Measurements from ENCODE around the gene EEFSEC. TPM values are rescaled to one million over a fixed set of nuclear protein-coding genes. Genes with fewer than 3 reads are reported as not detected.

The EEFSEC gene
- total RNA-seq, 1 experiment from 2014 or later, result 21.3 TPM

DNA sequence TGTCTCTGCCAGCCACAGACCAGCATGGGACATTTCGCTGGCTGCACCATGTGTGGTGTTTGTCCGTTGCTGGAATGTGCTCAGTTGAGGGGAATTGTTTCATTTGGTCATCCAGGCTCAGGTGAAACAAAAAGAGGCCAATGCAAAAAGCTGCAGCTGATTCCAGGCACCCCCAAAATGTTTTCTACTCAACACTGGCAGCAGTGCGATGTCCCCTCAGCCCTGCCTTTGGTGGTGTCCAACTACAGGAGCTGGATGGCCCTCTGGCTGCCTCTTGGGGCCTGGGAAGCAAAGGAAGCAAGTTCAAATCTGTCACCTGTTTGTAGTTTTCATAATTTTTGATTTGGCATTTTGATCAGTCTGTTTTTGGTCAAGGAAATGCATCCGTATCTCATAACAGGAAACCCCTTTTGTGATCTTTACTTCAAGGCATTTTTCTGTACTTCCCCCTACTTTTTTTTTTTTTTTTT lies 141.8 kb downstream of the EEFSEC start:
- POLR2A ChIA-PET (ENCODE audit: unreplicated experiment), result no interaction called here
- CTCF ChIA-PET, result no interaction called here
- no TSS peak for BruUV-seq (replicated peaks)
- Histone ChIP-seq H4K20me1 (ENCODE audit: insufficient read depth) (no peaks in the 10 kb centered on the region), H3K9me2 (ENCODE audit: insufficient read depth) (no peaks in the 10 kb centered on the region), H2AFZ (no peak overlapping the region), H3K79me2 (ENCODE audit: low read depth) (no peaks in the 10 kb centered on the region), H3K4me3 (no peak overlapping the region), H3K4me2 (no peak overlapping the region), H3K9me3 (ENCODE audit: insufficient read depth, low read depth) (peaks cover 4% of the 10 kb centered on the region; the same call in 1 of the 2 replicates), H3K27ac (no peak overlapping the region), H3F3A (ENCODE audit: insufficient read depth, low read depth) (peaks cover 10% of the 10 kb centered on the region), H3K27me3 (ENCODE audit: insufficient read depth, low read depth) (no peaks in the 10 kb centered on the region), H3K36me3 (ENCODE audit: low read depth) (no peaks in the 10 kb centered on the region), H3K4me1 (replicated peaks; ENCODE audit: insufficient read depth) (peaks cover 17% of the 10 kb centered on the region)
- intact Hi-C loops (cut with micrococcal nuclease; ENCODE audit: unreplicated experiment), result no loop called here
- DNase-seq, result no peak
- TF ChIP-seq EZH2 (IDR thresholded peaks at IDR 0.05; ENCODE audit: low read depth), result no peak
- TF ChIP-seq, protein P1, sequence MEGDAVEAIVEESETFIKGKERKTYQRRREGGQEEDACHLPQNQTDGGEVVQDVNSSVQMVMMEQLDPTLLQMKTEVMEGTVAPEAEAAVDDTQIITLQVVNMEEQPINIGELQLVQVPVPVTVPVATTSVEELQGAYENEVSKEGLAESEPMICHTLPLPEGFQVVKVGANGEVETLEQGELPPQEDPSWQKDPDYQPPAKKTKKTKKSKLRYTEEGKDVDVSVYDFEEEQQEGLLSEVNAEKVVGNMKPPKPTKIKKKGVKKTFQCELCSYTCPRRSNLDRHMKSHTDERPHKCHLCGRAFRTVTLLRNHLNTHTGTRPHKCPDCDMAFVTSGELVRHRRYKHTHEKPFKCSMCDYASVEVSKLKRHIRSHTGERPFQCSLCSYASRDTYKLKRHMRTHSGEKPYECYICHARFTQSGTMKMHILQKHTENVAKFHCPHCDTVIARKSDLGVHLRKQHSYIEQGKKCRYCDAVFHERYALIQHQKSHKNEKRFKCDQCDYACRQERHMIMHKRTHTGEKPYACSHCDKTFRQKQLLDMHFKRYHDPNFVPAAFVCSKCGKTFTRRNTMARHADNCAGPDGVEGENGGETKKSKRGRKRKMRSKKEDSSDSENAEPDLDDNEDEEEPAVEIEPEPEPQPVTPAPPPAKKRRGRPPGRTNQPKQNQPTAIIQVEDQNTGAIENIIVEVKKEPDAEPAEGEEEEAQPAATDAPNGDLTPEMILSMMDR (conservative IDR thresholded peaks at IDR 0.05), result no peak

DNA sequence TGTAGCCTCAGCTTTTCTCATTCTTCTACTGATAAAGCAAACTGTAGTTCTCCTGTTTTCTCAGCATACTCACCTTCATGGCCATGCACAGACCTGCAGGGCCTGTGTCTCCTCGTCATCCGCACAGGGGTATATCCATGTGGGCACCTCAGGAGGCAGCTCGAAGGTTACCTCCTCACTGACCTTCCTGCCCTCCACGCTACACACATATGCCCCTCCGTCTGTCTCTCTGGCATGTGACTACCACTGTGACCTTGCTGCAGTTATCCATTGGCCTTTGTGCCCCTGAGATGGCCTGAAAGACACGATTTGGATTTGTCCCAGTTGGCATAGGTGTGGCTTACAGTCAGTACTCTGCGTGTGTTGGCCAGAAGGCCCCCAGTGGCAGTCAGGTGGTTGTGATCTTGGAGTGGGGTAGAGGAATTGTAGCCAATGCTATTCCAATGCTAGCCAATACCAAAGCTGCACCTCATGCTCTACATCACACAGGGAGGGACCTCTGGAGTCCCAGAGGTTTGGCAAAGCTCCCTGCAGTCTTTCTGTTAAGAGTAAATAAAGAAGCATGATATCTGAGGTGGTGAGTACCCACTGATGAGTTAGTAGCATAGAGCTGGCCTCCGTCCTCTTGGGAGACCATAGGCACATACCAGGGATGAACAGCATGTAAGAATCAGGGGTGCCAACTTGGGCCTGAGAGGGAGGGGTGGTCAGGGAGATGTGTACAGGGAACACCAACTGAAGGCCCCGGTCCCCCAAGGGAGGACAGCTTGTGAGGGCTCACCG lies 143.4 kb downstream of the EEFSEC start:
- intact Hi-C loops (cut with micrococcal nuclease; ENCODE audit: unreplicated experiment), result no loop called here
- H3K4me2 ChIP-seq, result no peak overlapping the region
- no peaks in the 10 kb centered on the region for H3K36me3 ChIP-seq (ENCODE audit: low read depth)
- no peak overlapping the region for H2AFZ ChIP-seq
- H3K9me3 ChIP-seq (ENCODE audit: insufficient read depth, low read depth), result no peaks in the 10 kb centered on the region
- peaks cover 10% of the 10 kb centered on the region for H3F3A ChIP-seq (ENCODE audit: insufficient read depth, low read depth)
- no peaks in the 10 kb centered on the region for H3K79me2 ChIP-seq (ENCODE audit: low read depth)
- no peak for DNase-seq
- H3K27me3 ChIP-seq (ENCODE audit: insufficient read depth, low read depth), result no peaks in the 10 kb centered on the region
- POLR2A ChIA-PET (ENCODE audit: unreplicated experiment), result interaction anchor here (0.5 kb wide), 1 partner anchor 16 kb away, joined by 4 read pairs; no protein-coding TSS in a partner anchor
- no peaks in the 10 kb centered on the region for H3K9me2 ChIP-seq (ENCODE audit: insufficient read depth)
- H3K4me3 ChIP-seq, result no peak overlapping the region
- CTCF ChIA-PET, result interaction anchor here (1.3 kb wide), 1 partner anchor 126 kb away, joined by 3 read pairs; no protein-coding TSS in a partner anchor
- peaks cover 17% of the 10 kb centered on the region for H3K4me1 ChIP-seq (replicated peaks; ENCODE audit: insufficient read depth)
- peak overlapping the region; percentile 44; the same call in 1 of the 2 replicates for H3K27ac ChIP-seq
- BruUV-seq (replicated peaks), result no TSS peak
- H4K20me1 ChIP-seq (ENCODE audit: insufficient read depth), result no peaks in the 10 kb centered on the region
- TF ChIP-seq, protein P1 (conservative IDR thresholded peaks at IDR 0.05), result no peak
- TF ChIP-seq EZH2 (IDR thresholded peaks at IDR 0.05; ENCODE audit: low read depth), result no peak

DNA sequence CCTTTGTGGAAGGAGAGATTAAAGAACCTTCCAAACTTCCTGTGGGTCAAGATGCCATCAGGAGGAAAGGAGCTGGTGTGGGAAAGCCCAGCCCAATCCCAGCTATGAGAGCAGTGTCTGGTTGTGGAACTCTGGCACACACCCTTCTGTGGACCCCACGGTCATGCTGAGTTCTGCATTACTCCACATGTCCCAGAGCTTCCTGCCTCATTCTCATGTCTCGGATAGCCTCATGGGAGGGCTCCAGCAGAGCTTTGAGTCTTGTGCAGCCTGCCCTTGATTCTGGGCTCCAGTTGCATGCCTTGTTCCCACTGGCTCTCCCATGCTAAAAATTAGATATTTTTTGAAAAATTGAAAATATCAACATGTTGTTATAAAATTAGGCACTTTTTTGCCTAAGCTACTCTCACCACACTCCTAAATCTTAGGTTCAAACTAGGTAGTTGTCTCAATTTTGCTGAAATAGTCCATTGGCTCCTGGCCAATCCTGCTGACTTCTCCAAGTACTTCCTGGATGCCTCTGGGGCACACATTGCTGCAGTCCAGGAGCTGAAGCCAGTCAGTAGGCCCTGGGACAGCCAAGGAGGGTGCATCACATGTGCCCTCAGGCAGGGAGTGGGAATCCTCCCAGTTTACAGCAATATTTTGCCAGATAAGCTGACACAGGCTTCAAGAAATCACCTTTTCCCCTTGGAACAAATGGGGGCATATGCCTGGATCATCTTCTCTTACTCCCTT lies 144.3 kb downstream of the EEFSEC start:
- Histone ChIP-seq H3K4me3 (no peak overlapping the region), H3K27me3 (ENCODE audit: insufficient read depth, low read depth) (no peaks in the 10 kb centered on the region), H3K4me1 (replicated peaks; ENCODE audit: insufficient read depth) (peaks cover 17% of the 10 kb centered on the region), H3K36me3 (ENCODE audit: low read depth) (no peaks in the 10 kb centered on the region), H3K4me2 (peak overlapping the region; percentile 30), H3F3A (ENCODE audit: insufficient read depth, low read depth) (peaks cover 10% of the 10 kb centered on the region; the same call in 1 of the 2 replicates), H3K79me2 (ENCODE audit: low read depth) (no peaks in the 10 kb centered on the region), H4K20me1 (ENCODE audit: insufficient read depth) (no peaks in the 10 kb centered on the region), H3K9me3 (ENCODE audit: insufficient read depth, low read depth) (no peaks in the 10 kb centered on the region), H3K27ac (peak overlapping the region; percentile 44), H2AFZ (no peak overlapping the region), H3K9me2 (ENCODE audit: insufficient read depth) (no peaks in the 10 kb centered on the region)
- no TSS peak for BruUV-seq (replicated peaks)
- TF ChIP-seq EZH2 (IDR thresholded peaks at IDR 0.05; ENCODE audit: low read depth), result no peak
- TF ChIP-seq, protein P1 (conservative IDR thresholded peaks at IDR 0.05), result no peak
- intact Hi-C loops (cut with micrococcal nuclease; ENCODE audit: unreplicated experiment), result no loop called here
- ChIA-PET CTCF (interaction anchor here (1.3 kb wide), 1 partner anchor 127 kb away, joined by 3 read pairs; no protein-coding TSS in a partner anchor), POLR2A (ENCODE audit: unreplicated experiment) (no interaction called here)
- DNase-seq, result peak; percentile 74 to 82
